NOMO-1 treated with DMSO at 0.1 percent for 48 hours (cell line): ENCODE data around the gene NMD3.
A peak's percentile ranks its signal among the peaks of the same experiment; 100 is the strongest.
"Not testable (repeated sequence)": the region's sequence is repeated elsewhere in the genome, so short reads cannot be mapped to it uniquely, and the experiment has no call there.

Experiments used
- DNase-seq: peaks from one replicate; lab custom pipeline; 2025; ENCODE audit not compliant: unreplicated experiment; lab: John Stamatoyannopoulos, UW

Gene NMD3

GRCh38 chr3:161220850-161221753 is at the start of gene NMD3:
Gene NMD3 (plus strand): TSS chr3:161221311. CDS start chr3:161222014, 703 bp downstream.
- peak; percentile 94 for DNase-seq

DNA sequence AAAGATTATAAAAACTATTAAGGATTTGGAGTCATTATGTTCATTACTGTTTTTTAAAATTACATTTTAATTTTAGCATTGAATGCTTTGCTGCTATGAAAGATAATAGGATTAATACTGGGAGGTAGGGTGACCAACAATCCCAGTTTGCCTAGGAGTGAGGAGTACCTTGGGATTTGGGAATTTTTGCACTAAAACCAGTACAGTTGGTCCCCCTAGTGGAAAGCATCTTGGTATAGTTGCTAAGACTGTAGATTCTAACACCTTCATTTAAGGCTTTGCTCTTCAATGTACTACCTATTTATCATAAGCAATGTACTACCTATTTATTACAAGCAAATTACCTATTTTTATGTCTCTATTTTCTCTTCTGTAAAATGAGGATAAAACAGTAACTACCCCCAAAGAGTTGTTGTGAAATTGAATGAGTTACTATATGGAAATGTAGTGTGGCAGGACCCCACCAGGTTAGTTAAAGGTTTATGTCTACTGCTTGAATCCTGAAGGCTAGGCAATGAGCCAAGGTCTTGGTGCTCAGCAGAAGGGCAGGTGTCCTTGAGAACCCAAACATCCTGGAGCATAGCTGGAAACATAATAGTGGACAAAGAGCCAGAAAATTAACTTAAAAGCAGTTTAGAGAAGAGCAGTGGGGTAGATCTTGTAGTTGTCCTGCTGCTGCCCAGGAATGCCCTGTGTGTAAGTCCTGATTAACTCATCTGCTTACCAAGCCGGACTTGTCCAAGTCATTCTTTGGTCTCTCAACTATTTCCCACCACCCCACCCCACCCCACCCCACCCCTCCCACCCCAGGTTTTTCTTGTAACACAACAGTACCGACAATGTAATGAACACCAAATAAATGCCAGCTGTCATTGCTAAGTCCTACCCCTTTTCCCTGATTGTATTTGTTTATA is 49.2 kb upstream of the NMD3 start:
- no peak for DNase-seq

DNA sequence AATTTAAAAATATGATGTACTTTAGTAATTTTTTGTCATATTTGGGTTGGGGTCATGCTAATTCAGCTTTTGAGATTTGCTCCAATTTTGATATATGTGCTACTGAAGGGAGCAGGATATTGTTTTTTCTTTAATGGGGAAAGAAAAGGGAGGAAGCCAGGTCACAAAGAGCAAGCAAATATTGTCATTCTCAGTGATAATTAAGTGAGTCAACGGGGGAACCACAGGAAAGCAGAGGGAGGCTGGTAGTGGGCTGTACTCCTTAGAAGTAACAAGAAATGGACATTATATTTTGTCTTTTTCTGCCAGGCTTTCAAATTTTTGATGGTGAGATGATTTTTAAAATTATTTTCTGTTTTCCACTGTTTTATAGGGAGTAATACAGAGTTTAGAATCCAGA is 45.6 kb upstream of the NMD3 start:
- DNase-seq, result no peak

DNA sequence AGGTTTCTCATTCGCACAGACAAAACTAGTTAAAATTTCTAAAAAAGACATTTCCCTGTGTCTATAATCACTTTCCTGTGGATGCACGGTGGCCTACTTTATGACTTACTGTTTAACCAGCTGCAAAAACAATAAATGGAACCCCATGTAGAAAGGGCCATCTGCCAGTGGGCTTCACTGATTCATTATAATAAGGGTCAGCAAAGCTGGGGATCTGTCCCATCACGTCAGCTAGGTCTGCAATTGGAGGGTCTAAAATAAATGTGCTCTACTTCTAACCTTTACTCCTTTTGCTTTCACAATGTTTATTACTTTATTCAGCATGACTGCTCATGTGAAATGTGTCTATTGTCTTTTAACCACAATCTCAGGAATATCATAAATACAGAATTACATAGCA is 43.1 kb upstream of the NMD3 start:
- DNase-seq, result no peak

DNA sequence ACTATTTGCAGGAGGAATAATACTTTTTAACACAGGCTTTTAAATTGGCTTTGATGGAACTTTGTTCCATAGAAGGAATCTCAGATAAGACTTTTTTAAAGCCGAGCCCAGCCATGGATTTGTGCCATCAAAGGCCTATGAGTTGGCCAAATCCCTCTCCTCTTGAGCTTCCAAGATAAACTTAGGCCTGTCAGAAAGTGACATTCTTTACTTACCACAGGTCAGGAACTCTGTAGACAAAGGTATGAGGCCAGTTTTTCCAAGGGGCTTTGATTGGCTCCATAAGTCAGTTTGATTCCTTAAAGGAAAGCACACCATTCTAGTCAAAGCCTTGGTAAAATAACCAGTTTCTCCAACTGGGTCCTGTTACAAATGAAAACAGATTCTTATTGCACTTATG is 39.7 kb upstream of the NMD3 start:
- not testable (repeated sequence) for DNase-seq

- no peak for DNase-seq
These were observed 34.1 kb upstream of the NMD3 start for GRCh38 chr3:161187046-161187445.

DNA sequence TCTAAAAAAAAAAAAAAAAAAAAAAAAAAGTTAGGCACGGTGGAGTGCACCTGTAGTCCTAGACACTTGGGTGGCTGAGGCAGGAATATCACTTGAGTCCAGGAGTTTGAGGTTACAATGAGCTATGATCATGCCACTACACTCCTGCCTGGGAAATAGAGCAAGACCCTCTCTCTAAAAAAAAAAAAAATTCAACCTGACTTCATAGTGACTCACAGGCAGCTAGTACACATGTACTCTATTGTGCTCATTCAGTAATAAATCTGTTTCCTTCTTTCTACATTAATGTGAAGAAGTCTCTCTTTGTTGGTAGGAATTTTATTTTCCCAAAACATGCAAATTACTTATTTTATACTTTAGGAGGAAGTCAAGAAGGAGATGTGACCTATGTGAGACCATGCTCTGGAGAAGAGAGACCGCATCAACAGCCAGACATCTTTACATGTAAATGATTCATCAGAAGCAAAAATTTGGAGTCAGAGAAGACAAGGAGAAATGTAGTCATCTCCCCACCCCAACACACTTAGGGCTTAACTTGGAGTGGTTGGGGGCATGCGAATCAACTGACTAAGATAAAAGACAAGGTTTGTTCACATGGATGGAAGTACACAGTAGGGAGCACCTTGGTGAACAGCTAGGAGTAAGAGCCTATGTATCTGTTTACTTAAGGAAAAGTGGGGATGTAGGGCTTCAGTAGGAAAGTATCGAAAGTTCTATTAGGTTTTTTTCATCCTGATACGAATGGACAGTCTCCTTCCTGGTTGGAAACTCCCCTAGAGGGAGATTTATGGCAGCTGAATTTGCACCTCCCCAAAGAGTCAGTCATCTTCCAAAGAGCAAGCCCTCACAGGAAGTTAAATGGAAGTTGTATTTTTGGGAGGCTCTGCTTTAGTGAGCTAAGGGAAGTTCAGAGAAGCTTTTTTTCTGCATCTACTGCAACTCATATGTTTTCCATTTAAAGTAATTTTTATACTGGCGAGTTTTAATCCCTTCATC is 23.0 kb upstream of the NMD3 start:
- no peak for DNase-seq

- peak; percentile 63 for DNase-seq
These were observed 21.2 kb upstream of the NMD3 start for GRCh38 chr3:161199926-161200325.

- no peak for DNase-seq
These were observed 17.5 kb upstream of the NMD3 start for GRCh38 chr3:161203485-161204098.

- DNase-seq, result no peak
These were observed 12.2 kb upstream of the NMD3 start for GRCh38 chr3:161208931-161209330.

- no peak for DNase-seq
These were observed 8.8 kb upstream of the NMD3 start for GRCh38 chr3:161212171-161212771.

DNA sequence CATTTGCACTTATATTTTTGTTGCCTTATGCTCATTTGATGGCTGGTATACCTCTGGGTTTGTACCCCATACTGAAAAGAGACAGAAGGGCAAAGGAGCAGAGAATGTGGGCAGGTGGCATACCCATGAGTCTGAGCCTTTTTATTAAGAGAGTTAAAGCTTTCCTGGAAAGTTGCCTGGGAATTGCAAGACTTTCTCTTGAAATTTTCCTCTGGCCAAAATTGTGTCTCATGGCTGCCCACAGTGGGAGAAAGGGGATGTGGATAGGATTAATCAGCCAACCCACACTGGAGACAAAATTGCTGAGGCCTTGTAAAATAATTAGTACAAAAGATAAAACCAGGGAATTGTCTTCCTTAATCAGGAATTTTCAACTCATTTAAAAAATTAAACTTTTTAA is 8.2 kb upstream of the NMD3 start:
- no peak for DNase-seq

DNA sequence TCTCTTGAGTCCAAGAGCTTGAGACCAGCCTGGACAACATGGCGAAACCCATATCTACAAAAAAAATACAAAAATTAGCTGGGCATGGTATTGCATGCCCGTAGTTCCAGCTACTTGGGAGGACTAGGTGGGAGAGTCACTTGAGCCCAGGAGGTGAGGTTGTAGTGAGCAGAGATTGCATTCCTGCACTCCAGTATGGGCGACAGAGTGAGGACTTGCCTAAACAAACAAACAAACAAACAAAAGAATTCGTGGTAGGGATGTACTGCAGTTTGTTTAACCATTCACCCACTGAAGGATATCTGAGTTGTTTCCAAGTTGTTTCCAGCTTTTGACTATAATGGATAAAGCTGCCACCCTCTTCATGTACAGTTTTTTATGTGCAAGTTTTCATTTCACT is 7.5 kb upstream of the NMD3 start:
- DNase-seq, result no peak

GRCh38 chr3:161215185-161215584 is 5.9 kb upstream of the NMD3 start:
- DNase-seq, result no peak

DNA sequence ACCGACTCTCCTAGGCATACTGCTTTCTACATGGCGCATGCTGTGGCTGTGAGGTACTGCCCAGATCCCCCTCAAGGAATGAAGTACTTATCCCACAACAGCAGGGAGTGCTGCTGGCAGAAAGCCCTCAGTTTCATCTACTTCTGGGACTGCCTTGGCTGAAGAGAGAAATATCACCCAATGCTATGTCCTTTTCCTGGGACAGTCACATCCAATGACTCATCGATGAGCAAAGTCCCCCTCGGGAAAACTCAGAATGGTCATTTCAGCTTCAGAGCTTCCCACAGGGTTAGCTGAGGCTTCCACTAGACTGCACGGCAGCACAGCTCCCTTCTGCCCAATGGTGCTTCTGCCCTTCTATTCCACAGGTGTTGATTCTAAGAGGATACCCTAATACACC is 3.6 kb upstream of the NMD3 start:
- DNase-seq, result no peak

DNA sequence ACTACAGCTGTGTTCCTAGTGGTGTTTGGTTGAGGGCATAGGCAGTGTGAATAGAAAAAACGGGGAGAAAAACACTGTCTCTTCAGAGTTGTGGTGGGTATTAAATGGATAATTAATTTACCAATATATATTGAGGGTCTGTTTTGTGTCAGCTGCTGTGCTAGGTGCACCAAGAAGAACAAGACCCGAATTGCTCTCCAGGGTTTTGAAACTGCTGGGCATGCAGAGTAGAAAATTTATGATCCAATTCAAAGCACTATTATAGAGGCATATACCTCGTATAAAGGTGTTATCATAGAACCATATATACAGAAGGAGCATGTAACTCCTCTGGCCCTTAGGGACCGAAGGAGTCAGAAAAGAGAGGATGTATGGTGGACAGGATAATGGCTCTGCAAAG is 1.6 kb upstream of the NMD3 start:
- no peak for DNase-seq

- peak; percentile 59 for DNase-seq
These were observed 892 bp downstream of the NMD3 start for GRCh38 chr3:161221806-161222600.

GRCh38 chr3:161222662-161223061 is 1.6 kb downstream of the NMD3 start:
- DNase-seq, result no peak

- no peak for DNase-seq
These were observed 3.7 kb downstream of the NMD3 start for GRCh38 chr3:161224786-161225185.
